GM18520 (cell line): ENCODE results near the gene DBET.
"Not testable (repeated sequence)": the region's sequence is repeated elsewhere in the genome, so short reads cannot be mapped to it uniquely, and the experiment has no call there.

Source experiments
- ATAC-seq: cut with Tn5 transposase; IDR thresholded peaks from one replicate; pipeline ENCODE4 v1.9.1; 2021; ENCODE audit not compliant: unreplicated experiment

DBET gene

GRCh38 chr4:190064342-190064741, at the start of gene DBET:
DBET (plus strand) TSS chr4:190064502.
- not testable (repeated sequence) for ATAC-seq

- no peak for ATAC-seq
These were observed 49.3 kb upstream of the DBET start for GRCh38 chr4:190014771-190015537.

- ATAC-seq: no peak
These were observed 48.5 kb upstream of the DBET start for GRCh38 chr4:190015538-190016368.

GRCh38 chr4:190016369-190017289, 47.7 kb upstream of the DBET start:
- ATAC-seq: no peak

GRCh38 chr4:190017357-190018200, 46.7 kb upstream of the DBET start:
- no peak for ATAC-seq

- no peak for ATAC-seq
These were observed 45.9 kb upstream of the DBET start for GRCh38 chr4:190018201-190018920.

GRCh38 chr4:190019023-190019858, 45.1 kb upstream of the DBET start:
- ATAC-seq: no peak

- ATAC-seq: not testable (repeated sequence)
These were observed 44.3 kb upstream of the DBET start for GRCh38 chr4:190019859-190020463.

- ATAC-seq: no peak
These were observed 43.2 kb upstream of the DBET start for GRCh38 chr4:190020790-190021717.

- not testable (repeated sequence) for ATAC-seq
These were observed 42.3 kb upstream of the DBET start for GRCh38 chr4:190021973-190022372.

GRCh38 chr4:190022614-190023281, 41.6 kb upstream of the DBET start:
- ATAC-seq: not testable (repeated sequence)

GRCh38 chr4:190027156-190027555, 37.1 kb upstream of the DBET start, which contains the start of gene FRG2:
FRG2 (minus strand) TSS chr4:190027256; CDS start chr4:190027204, 52 bp downstream.
- ATAC-seq: not testable (repeated sequence)

- not testable (repeated sequence) for ATAC-seq
These were observed 33.0 kb upstream of the DBET start for GRCh38 chr4:190031264-190031663.

GRCh38 chr4:190037704-190038388, 26.5 kb upstream of the DBET start:
- not testable (repeated sequence) for ATAC-seq

- not testable (repeated sequence) for ATAC-seq
These were observed 23.4 kb upstream of the DBET start for GRCh38 chr4:190040873-190041272.

GRCh38 chr4:190047627-190048026, 16.7 kb upstream of the DBET start:
- not testable (repeated sequence) for ATAC-seq
